T follicular helper cell (primary cell): ENCODE results near the gene DHRS3.

Experiments
- DNase-seq: peaks from one replicate; pipeline ENCODE4 v3.0.0-alpha.2; 2020; ENCODE audit warnings: low read depth

Gene DHRS3

DNA sequence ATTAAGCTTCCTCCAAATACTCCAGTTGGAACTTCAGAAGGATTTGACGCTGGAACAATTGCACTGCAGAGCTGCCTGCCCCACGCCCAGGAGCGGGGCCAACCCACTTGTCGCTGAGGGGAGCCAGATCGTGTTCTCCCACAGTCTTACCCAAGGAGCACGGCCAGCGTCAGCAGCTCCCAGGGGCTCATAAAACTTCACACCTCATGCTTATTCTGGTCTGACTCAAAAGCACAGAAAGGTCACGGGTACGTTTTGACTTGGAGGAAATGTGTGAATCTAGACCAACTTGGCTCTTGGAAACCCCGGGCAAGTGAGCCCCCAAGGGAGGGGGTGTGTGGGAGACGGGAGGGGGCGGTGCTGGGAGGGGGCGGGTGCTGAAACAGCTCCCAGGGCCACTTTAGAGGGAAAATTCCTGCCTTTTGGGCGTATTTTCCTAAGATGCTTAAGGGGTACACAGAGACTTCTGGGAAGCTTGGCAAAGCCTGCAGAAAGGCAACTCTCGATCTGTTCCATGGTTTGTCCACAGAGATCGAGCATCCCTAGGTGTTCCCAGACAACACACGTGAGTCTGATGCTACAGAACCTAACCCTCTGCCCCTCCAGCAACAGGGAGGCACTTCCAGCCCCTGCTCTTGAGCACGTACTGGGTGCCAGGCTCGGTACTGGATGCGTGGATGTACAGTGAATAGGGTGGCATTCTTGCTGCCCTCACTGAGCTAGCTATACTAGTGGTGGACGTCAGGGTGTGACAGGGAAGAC lies 98.9 kb downstream of the DHRS3 start:
- no peak for DNase-seq
